ENCODE measurements around the gene STOM.

STOM gene

GRCh38 chr9:121333950-121334773, 35.9 kb downstream of the STOM start:
- DNase-seq (no peak), ATAC-seq (ENCODE audit: insufficient read depth, low read depth) (no peak)
- Histone ChIP-seq H3K9ac (ENCODE audit: low read depth, low read length) (no peak overlapping the region), H3K36me3 (ENCODE audit: insufficient read depth, low read length) (no peaks in the 10 kb centered on the region), H3K4me1 (ENCODE audit: insufficient read depth, low read length) (no peaks in the 10 kb centered on the region), H4K20me1 (ENCODE audit: insufficient read depth, low read length) (no peaks in the 10 kb centered on the region), H3K9me3 (ENCODE audit: insufficient read depth, low read length, severe bottlenecking) (no peaks in the 10 kb centered on the region), H3K4me3 (ENCODE audit: low read depth in 1 of 2, low read length in 2 of 2) (no peak overlapping the region), H3K27me3 (ENCODE audit: insufficient read depth, low read length, poor library complexity) (peaks cover 3% of the 10 kb centered on the region), H3K4me2 (ENCODE audit: insufficient read depth, low read length) (no peak overlapping the region), H3K79me2 (ENCODE audit: insufficient read depth, low read length) (no peaks in the 10 kb centered on the region), H3K27ac (ENCODE audit: low read length) (no peak overlapping the region), H2AFZ (ENCODE audit: low read depth, low read length) (no peak overlapping the region)
- no peak for TF ChIP-seq EZH2 (IDR thresholded peaks at IDR 0.05; ENCODE audit: borderline replicate concordance, low read depth, low read length, severe bottlenecking)
- TF ChIP-seq CTCF (IDR thresholded peaks at IDR 0.05; ENCODE audit: borderline replicate concordance, extremely low read depth, low read length, poor library complexity, severe bottlenecking), result no peak

GRCh38 chr9:121331992-121332685, 37.9 kb downstream of the STOM start:
- no peaks in the 10 kb centered on the region for H3K36me3 ChIP-seq (ENCODE audit: insufficient read depth, low read length)
- ATAC-seq (ENCODE audit: insufficient read depth, low read depth) (no peak), DNase-seq (no peak)
- H3K4me1 ChIP-seq (ENCODE audit: insufficient read depth, low read length), result no peaks in the 10 kb centered on the region
- no peaks in the 10 kb centered on the region for H4K20me1 ChIP-seq (ENCODE audit: insufficient read depth, low read length)
- H3K4me2 ChIP-seq (ENCODE audit: insufficient read depth, low read length), result no peak overlapping the region
- H3K27me3 ChIP-seq (ENCODE audit: insufficient read depth, low read length, poor library complexity), result peaks cover 3% of the 10 kb centered on the region
- no peaks in the 10 kb centered on the region for H3K9me3 ChIP-seq (ENCODE audit: insufficient read depth, low read length, severe bottlenecking)
- no peak overlapping the region for H2AFZ ChIP-seq (ENCODE audit: low read depth, low read length)
- no peak for TF ChIP-seq EZH2 (IDR thresholded peaks at IDR 0.05; ENCODE audit: borderline replicate concordance, low read depth, low read length, severe bottlenecking)
- no peak for TF ChIP-seq CTCF (IDR thresholded peaks at IDR 0.05; ENCODE audit: borderline replicate concordance, extremely low read depth, low read length, poor library complexity, severe bottlenecking)
- no peak overlapping the region for H3K4me3 ChIP-seq (ENCODE audit: low read depth in 1 of 2, low read length in 2 of 2)
- H3K27ac ChIP-seq (ENCODE audit: low read length), result no peak overlapping the region
- no peaks in the 10 kb centered on the region for H3K79me2 ChIP-seq (ENCODE audit: insufficient read depth, low read length)
- H3K9ac ChIP-seq (ENCODE audit: low read depth, low read length), result no peak overlapping the region

GRCh38 chr9:121331549-121331948, 38.5 kb downstream of the STOM start:
- ATAC-seq (ENCODE audit: insufficient read depth, low read depth) (no peak), DNase-seq (no peak)
- no peak overlapping the region for H3K4me2 ChIP-seq (ENCODE audit: insufficient read depth, low read length)
- no peaks in the 10 kb centered on the region for H3K79me2 ChIP-seq (ENCODE audit: insufficient read depth, low read length)
- H3K4me3 ChIP-seq (ENCODE audit: low read depth in 1 of 2, low read length in 2 of 2), result no peak overlapping the region
- no peaks in the 10 kb centered on the region for H4K20me1 ChIP-seq (ENCODE audit: insufficient read depth, low read length)
- H3K9ac ChIP-seq (ENCODE audit: low read depth, low read length), result no peak overlapping the region
- no peak overlapping the region for H3K27ac ChIP-seq (ENCODE audit: low read length)
- TF ChIP-seq CTCF (IDR thresholded peaks at IDR 0.05; ENCODE audit: borderline replicate concordance, extremely low read depth, low read length, poor library complexity, severe bottlenecking) (no peak), EZH2 (IDR thresholded peaks at IDR 0.05; ENCODE audit: borderline replicate concordance, low read depth, low read length, severe bottlenecking) (no peak)
- peaks cover 5% of the 10 kb centered on the region for H3K27me3 ChIP-seq (ENCODE audit: insufficient read depth, low read length, poor library complexity)
- H3K4me1 ChIP-seq (ENCODE audit: insufficient read depth, low read length), result no peaks in the 10 kb centered on the region
- H3K36me3 ChIP-seq (ENCODE audit: insufficient read depth, low read length), result no peaks in the 10 kb centered on the region
- no peaks in the 10 kb centered on the region for H3K9me3 ChIP-seq (ENCODE audit: insufficient read depth, low read length, severe bottlenecking)
- no peak overlapping the region for H2AFZ ChIP-seq (ENCODE audit: low read depth, low read length)
